SK-N-SH (cell line): ENCODE results near the gene FBXO44. TPM values are rescaled to one million over a fixed set of nuclear protein-coding genes. Genes with fewer than 3 reads are reported as not detected.

Source experiments
- CTCF ChIA-PET: fragments of 300-600, 350-600 bp; formaldehyde crosslinking; extraction: SDS; loops from one replicate; lab custom pipeline; 2021; lab: Yijun Ruan, JAX
- POLR2A ChIA-PET: fragments of 350-600 bp; sonication (Branson Sonifier 250); formaldehyde crosslinking; extraction: SDS; loops from one replicate; lab custom pipeline; 2020; ENCODE audit warnings: antibody characterized with exemption, inconsistent platforms; lab: Yijun Ruan, JAX
- DNase-seq: peaks from one replicate; pipeline ENCODE4 v3.0.0; 2012
- H2AFZ ChIP-seq: fragments of 200-600 bp; sonication (generic); 2 replicates; pipeline ENCODE4 v1.8.1; 2016; ENCODE audit warnings: antibody characterized with exemption, mild to moderate bottlenecking, low read depth
- H3F3A ChIP-seq: fragments of 200-600 bp; sonication (generic); replicated peaks from 2 replicates; pipeline ENCODE3; 2016; ENCODE audit warnings: antibody characterized with exemption, mild to moderate bottlenecking; ENCODE audit not compliant: insufficient read depth
- H3K27ac ChIP-seq, 2 experiments: fragments of 200-500 bp in 1 of 2; fragments of 200-600 bp in 1 of 2; sonication (Bioruptor generic) in 1 of 2; sonication (generic), shearing (Covaris generic) in 1 of 2; 2 replicates each; pipeline versions ENCODE4 v1.5.1 to v1.6.1; 2014 to 2016; ENCODE audit warnings: low read depth in 2 of 2, inconsistent platforms in 1 of 2, low read length in 1 of 2, mild to moderate bottlenecking in 1 of 2, mixed read lengths in 1 of 2
- H3K27me3 ChIP-seq: fragments of 200-600 bp; sonication (generic), shearing (Covaris generic); 2 replicates; pipeline ENCODE4 v1.6.1; 2016; ENCODE audit warnings: mixed run types; ENCODE audit not compliant: insufficient read depth
- H3K36me3 ChIP-seq, 2 experiments: fragments of 200-500 bp in 1 of 2; fragments of 200-600 bp in 1 of 2; sonication (Bioruptor generic) in 1 of 2; sonication (generic) in 1 of 2; replicated peaks in 1 of 2; 2 replicates each; pipeline versions ENCODE3 to v1.5.1; 2014 to 2016; ENCODE audit warnings: low read length in 1 of 2, mild to moderate bottlenecking in 1 of 2; ENCODE audit not compliant: insufficient read depth in 2 of 2, control insufficient read depth in 1 of 2
- H3K4me1 ChIP-seq, 2 experiments: fragments of 200-500 bp in 1 of 2; fragments of 200-600 bp in 1 of 2; sonication (Bioruptor generic) in 1 of 2; sonication (generic), shearing (Covaris generic) in 1 of 2; 2 replicates each; pipeline versions ENCODE4 v1.5.1 to v1.6.1; 2014 to 2016; ENCODE audit warnings: low read depth in 1 of 2, low read length in 1 of 2, mixed run types in 1 of 2; ENCODE audit not compliant: insufficient read depth in 2 of 2, control insufficient read depth in 1 of 2
- H3K4me2 ChIP-seq: fragments of 200-600 bp; sonication (generic), shearing (Covaris generic); 2 replicates; pipeline ENCODE4 v1.6.1; 2017; ENCODE audit warnings: mixed run types
- H3K4me3 ChIP-seq, 2 experiments: fragments of 200-500 bp in 1 of 2; fragments of 200-600 bp in 1 of 2; sonication (Bioruptor generic) in 1 of 2; sonication (generic), shearing (Covaris generic) in 1 of 2; 2 replicates each; pipeline versions ENCODE4 v1.5.1 to v1.8.1; 2014 to 2016; ENCODE audit warnings: low read depth in 2 of 2, inconsistent platforms in 1 of 2, low read length in 1 of 2, mild to moderate bottlenecking in 1 of 2, mixed read lengths in 1 of 2, moderate library complexity in 1 of 2
- H3K79me2 ChIP-seq: fragments of 200-600 bp; sonication (generic); 2 replicates; pipeline ENCODE4 v1.8.1; 2017; ENCODE audit warnings: mild to moderate bottlenecking; ENCODE audit not compliant: insufficient read depth
- H3K9ac ChIP-seq: fragments of 200-600 bp; sonication (generic); 2 replicates; pipeline ENCODE4 v1.6.1; 2017; ENCODE audit warnings: mixed run types
- H3K9me2 ChIP-seq: fragments of 200-600 bp; sonication (generic); 2 replicates; pipeline ENCODE4 v1.6.1; 2017; ENCODE audit warnings: mixed run types
- H3K9me3 ChIP-seq: fragments of 200-600 bp; sonication (generic); 2 replicates; pipeline ENCODE4 v1.6.1; 2017; ENCODE audit warnings: mixed run types, mild to moderate bottlenecking, moderate library complexity
- H4K20me1 ChIP-seq: fragments of 200-600 bp; sonication (generic); 2 replicates; pipeline ENCODE4 v1.6.1; 2017; ENCODE audit warnings: mild to moderate bottlenecking, mixed run types; ENCODE audit not compliant: insufficient read depth
- CHD2 ChIP-seq: fragments of 150-350 bp; IDR thresholded peaks from 2 replicates; pipeline ENCODE4 v1.6.1; 2018; ENCODE audit warnings: low read length; ENCODE audit not compliant: partially characterized antibody
- ELF1 ChIP-seq: IDR thresholded peaks from 2 replicates; pipeline ENCODE4 v1.4.0; 2012
- EZH2phosphoT487 ChIP-seq: fragments of 200-600 bp; sonication (generic); IDR thresholded peaks from 2 replicates; pipeline ENCODE4 v1.6.1; 2017; ENCODE audit warnings: low read depth, mixed run types, mild to moderate bottlenecking, antibody characterized with exemption, moderate library complexity, borderline replicate concordance
- FOXM1 ChIP-seq: IDR thresholded peaks from 2 replicates; pipeline ENCODE4 v1.4.0; 2012; ENCODE audit warnings: low read depth, mild to moderate bottlenecking
- GATA2 ChIP-seq: sonication (generic); formaldehyde crosslinking; IDR thresholded peaks from 2 replicates; pipeline ENCODE4 v1.5.0; 2020; ENCODE audit warnings: mild to moderate bottlenecking, missing genetic modification reagents
- MEF2A ChIP-seq: IDR thresholded peaks from 2 replicates; pipeline ENCODE4 v1.4.0; 2012; ENCODE audit warnings: low read depth, borderline replicate concordance
- MXI1 ChIP-seq: IDR thresholded peaks from 2 replicates; pipeline ENCODE4 v1.6.1; 2012; ENCODE audit warnings: mild to moderate bottlenecking, low read depth, low read length, improper control_type of control experiment
- NFIC ChIP-seq: IDR thresholded peaks from 2 replicates; pipeline ENCODE4 v1.4.0; 2012; ENCODE audit warnings: borderline replicate concordance
- NRF1 ChIP-seq: IDR thresholded peaks from 2 replicates; pipeline ENCODE4 v1.6.1; 2012; ENCODE audit warnings: low read depth, mild to moderate bottlenecking, low read length
- POLR2AphosphoS5 ChIP-seq: IDR thresholded peaks from 2 replicates; pipeline ENCODE4 v1.6.1; 2012; ENCODE audit warnings: low read depth, low read length
- RCOR1 ChIP-seq: fragments of 150-350 bp; IDR thresholded peaks from 2 replicates; pipeline ENCODE4 v1.6.1; 2017; ENCODE audit warnings: antibody characterized with exemption, low read length
- SIN3A ChIP-seq: IDR thresholded peaks from 2 replicates; pipeline ENCODE4 v1.6.1; 2012; ENCODE audit warnings: low read depth, mild to moderate bottlenecking, low read length, moderate library complexity, borderline replicate concordance
- SMC3 ChIP-seq: IDR thresholded peaks from 2 replicates; pipeline ENCODE4 v1.6.1; 2012; ENCODE audit warnings: low read depth, low read length, improper control_type of control experiment
- TAF1 ChIP-seq: IDR thresholded peaks from 2 replicates; pipeline ENCODE4 v1.6.1; 2012; ENCODE audit warnings: low read depth, mild to moderate bottlenecking, low read length, moderate library complexity, borderline replicate concordance
- YY1 ChIP-seq: IDR thresholded peaks from 2 replicates; pipeline ENCODE4 v1.4.0; 2012; ENCODE audit warnings: low read depth, mild to moderate bottlenecking
- WGBS: methylation state at CpG from one replicate; pipeline ENCODE4 v1.1.6; 2017; ENCODE audit warnings: low lambda C conversion rate; 5-methylcytosine and 5-hydroxymethylcytosine counted together
- polyA plus RNA-seq, 3 experiments: library from polyadenylated mRNA; depleted of rRNA; stranded (reverse); fragments of >200 nt; gene quantifications; 2 replicates each; pipeline ENCODE4 v1.2.3, GENCODE V29; 2012
- TF ChIP-seq, protein P1 (sequence below): fragments of 150-350 bp; IDR thresholded peaks from 2 replicates; pipeline ENCODE4 v1.6.1; 2017; ENCODE audit warnings: antibody characterized with exemption, low read length, low read depth, borderline replicate concordance
- TF ChIP-seq, protein P2 (sequence below): fragments of 150-350 bp; IDR thresholded peaks from 2 replicates; pipeline ENCODE4 v1.6.1; 2016; ENCODE audit warnings: mild to moderate bottlenecking, low read depth, low read length
- TF ChIP-seq, protein P3 (sequence below): IDR thresholded peaks from 2 replicates; pipeline ENCODE4 v1.6.1; 2012; ENCODE audit warnings: mild to moderate bottlenecking, low read depth, low read length, moderate library complexity

The FBXO44 gene
- polyA plus RNA-seq, 1 of the 3 experiments (the other 2 are of a cell fraction), result 42.8 TPM

DNA sequence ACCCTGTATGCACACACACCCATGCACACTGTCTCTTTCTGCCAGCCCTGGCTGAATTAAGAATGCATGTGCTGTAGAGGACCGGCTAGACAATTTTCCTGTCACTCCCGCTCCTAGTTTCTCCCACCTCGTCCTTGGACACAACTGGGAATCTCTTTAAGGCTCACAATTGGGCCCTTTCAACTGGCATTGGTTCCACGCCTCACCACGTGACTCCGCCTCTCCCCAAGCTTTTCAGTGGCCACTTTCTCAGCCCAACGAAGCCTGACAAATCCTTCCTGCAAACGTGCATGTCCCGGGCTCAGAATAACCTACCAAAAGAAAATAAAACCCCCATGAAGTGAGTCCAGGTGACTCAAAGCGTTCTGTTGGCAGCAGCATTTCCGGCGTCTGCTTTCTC is 34.3 kb upstream of the FBXO44 start:
- 42% methylated on average over 12 of the region's 12 CpGs for WGBS
- Histone ChIP-seq H3K27me3 (no peaks in the 10 kb centered on the region; the same call in 1 of the 2 replicates), H3K4me1 (peaks cover 0 to 9% of the 10 kb centered on the region in 2 experiments; a peak in 1 of 4 replicates), H3K27ac (no peak overlapping the region), H3K9me3 (no peaks in the 10 kb centered on the region), H3K36me3 (no peaks in the 10 kb centered on the region), H3K79me2 (no peaks in the 10 kb centered on the region), H3K9ac (no peak overlapping the region), H3K4me3 (no peak overlapping the region), H4K20me1 (no peaks in the 10 kb centered on the region), H3K9me2 (no peaks in the 10 kb centered on the region), H2AFZ (no peak overlapping the region), H3K4me2 (no peak overlapping the region), H3F3A (no peaks in the 10 kb centered on the region)
- ChIA-PET CTCF (interaction anchor here (1.6 kb wide), 1 partner anchor 8 kb away, joined by 4 read pairs; no protein-coding TSS in a partner anchor), POLR2A (no interaction called here)
- DNase-seq, result no peak
- TF ChIP-seq, protein P1, sequence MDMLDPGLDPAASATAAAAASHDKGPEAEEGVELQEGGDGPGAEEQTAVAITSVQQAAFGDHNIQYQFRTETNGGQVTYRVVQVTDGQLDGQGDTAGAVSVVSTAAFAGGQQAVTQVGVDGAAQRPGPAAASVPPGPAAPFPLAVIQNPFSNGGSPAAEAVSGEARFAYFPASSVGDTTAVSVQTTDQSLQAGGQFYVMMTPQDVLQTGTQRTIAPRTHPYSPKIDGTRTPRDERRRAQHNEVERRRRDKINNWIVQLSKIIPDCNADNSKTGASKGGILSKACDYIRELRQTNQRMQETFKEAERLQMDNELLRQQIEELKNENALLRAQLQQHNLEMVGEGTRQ, result no peak
- TF ChIP-seq RCOR1 (no peak), CHD2 (no peak), MEF2A (no peak), MXI1 (no peak), EZH2phosphoT487 (no peak), GATA2 (CRISPR knock-in tag) (no peak), SIN3A (no peak), NRF1 (no peak), YY1 (no peak), SMC3 (no peak), FOXM1 (no peak), ELF1 (no peak), POLR2AphosphoS5 (no peak), NFIC (no peak)

DNA sequence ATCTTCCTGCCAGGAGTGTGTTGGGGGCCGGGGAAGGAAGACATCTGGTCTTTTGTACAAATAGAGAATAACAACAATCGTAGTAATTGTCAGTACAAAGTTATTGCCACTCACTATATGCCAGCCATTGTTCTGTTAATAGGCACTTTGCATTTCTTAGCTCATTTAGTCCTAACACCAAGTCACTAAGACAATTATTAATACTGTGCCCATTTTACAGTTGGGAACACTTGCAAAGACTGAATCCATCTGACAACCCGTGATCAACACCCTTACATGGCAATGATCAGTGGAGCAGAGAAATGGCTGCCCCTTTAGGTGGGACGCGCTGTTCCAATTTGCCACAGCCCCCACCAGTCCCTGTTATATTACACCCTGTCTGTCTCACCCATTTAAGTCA is 33.8 kb upstream of the FBXO44 start:
- H3K36me3 ChIP-seq, result no peaks in the 10 kb centered on the region
- H3K79me2 ChIP-seq, result no peaks in the 10 kb centered on the region
- CTCF ChIA-PET, result interaction anchor here (0.9 to 1.6 kb wide), 4 partner anchors 9 to 583 kb away, joined by 3 to 4 read pairs (median 3); no protein-coding TSS in a partner anchor
- no peak overlapping the region for H3K4me3 ChIP-seq
- H3K27ac ChIP-seq, result no peak overlapping the region
- H3K4me2 ChIP-seq, result no peak overlapping the region
- no peaks in the 10 kb centered on the region for H3K9me2 ChIP-seq
- POLR2A ChIA-PET, result no interaction called here
- H3F3A ChIP-seq, result no peaks in the 10 kb centered on the region
- 65% methylated on average over 5 of the region's 5 CpGs for WGBS
- no peaks in the 10 kb centered on the region; the same call in 1 of the 2 replicates for H3K27me3 ChIP-seq
- no peak for TF ChIP-seq RCOR1
- TF ChIP-seq, protein P1, result no peak
- TF ChIP-seq CHD2, result no peak
- no peak for TF ChIP-seq SIN3A
- no peak for TF ChIP-seq MXI1
- TF ChIP-seq, protein P2, sequence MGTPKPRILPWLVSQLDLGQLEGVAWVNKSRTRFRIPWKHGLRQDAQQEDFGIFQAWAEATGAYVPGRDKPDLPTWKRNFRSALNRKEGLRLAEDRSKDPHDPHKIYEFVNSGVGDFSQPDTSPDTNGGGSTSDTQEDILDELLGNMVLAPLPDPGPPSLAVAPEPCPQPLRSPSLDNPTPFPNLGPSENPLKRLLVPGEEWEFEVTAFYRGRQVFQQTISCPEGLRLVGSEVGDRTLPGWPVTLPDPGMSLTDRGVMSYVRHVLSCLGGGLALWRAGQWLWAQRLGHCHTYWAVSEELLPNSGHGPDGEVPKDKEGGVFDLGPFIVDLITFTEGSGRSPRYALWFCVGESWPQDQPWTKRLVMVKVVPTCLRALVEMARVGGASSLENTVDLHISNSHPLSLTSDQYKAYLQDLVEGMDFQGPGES, result no peak
- TF ChIP-seq, protein P3, sequence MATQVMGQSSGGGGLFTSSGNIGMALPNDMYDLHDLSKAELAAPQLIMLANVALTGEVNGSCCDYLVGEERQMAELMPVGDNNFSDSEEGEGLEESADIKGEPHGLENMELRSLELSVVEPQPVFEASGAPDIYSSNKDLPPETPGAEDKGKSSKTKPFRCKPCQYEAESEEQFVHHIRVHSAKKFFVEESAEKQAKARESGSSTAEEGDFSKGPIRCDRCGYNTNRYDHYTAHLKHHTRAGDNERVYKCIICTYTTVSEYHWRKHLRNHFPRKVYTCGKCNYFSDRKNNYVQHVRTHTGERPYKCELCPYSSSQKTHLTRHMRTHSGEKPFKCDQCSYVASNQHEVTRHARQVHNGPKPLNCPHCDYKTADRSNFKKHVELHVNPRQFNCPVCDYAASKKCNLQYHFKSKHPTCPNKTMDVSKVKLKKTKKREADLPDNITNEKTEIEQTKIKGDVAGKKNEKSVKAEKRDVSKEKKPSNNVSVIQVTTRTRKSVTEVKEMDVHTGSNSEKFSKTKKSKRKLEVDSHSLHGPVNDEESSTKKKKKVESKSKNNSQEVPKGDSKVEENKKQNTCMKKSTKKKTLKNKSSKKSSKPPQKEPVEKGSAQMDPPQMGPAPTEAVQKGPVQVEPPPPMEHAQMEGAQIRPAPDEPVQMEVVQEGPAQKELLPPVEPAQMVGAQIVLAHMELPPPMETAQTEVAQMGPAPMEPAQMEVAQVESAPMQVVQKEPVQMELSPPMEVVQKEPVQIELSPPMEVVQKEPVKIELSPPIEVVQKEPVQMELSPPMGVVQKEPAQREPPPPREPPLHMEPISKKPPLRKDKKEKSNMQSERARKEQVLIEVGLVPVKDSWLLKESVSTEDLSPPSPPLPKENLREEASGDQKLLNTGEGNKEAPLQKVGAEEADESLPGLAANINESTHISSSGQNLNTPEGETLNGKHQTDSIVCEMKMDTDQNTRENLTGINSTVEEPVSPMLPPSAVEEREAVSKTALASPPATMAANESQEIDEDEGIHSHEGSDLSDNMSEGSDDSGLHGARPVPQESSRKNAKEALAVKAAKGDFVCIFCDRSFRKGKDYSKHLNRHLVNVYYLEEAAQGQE, result no peak
- TF ChIP-seq SMC3, result no peak
- TF ChIP-seq MEF2A, result no peak
- TF ChIP-seq YY1, result no peak
- TF ChIP-seq GATA2 (CRISPR knock-in tag), result no peak
- TF ChIP-seq TAF1, result no peak
- no peak for TF ChIP-seq EZH2phosphoT487
- TF ChIP-seq, all 33 proteins: peak for 0
- DNase-seq, result no peak
- H4K20me1 ChIP-seq, result no peaks in the 10 kb centered on the region
- H3K4me1 ChIP-seq, result peaks cover 0 to 9% of the 10 kb centered on the region in 2 experiments; a peak in 1 of 4 replicates
- no peak overlapping the region for H3K9ac ChIP-seq
- H3K9me3 ChIP-seq, result no peaks in the 10 kb centered on the region
- no peak overlapping the region for H2AFZ ChIP-seq
